SK-N-SH treated with all-trans-retinoic acid at 6 μM for 48 hours (cell line): ENCODE measurements around the gene MRPL2.

Experiments used
- ATAC-seq: fragments of 200-7000 bp; cut with Tn5 transposase; 3 replicates; pipeline ENCODE4 v1.9.1; 2020; ENCODE audit warnings: mild to moderate bottlenecking, moderate library complexity
- ARNTL ChIP-seq: fragments of 450-650 bp; formaldehyde crosslinking; IDR thresholded peaks from 2 replicates; pipeline ENCODE4 v1.5.0; 2020; ENCODE audit warnings: low read depth, mild to moderate bottlenecking, moderate library complexity, borderline replicate concordance
- BACH2 ChIP-seq: fragments of 250-450 bp; sonication (Bioruptor Pico); IDR thresholded peaks from 2 replicates; pipeline ENCODE4 v1.9.0; 2021; ENCODE audit warnings: mild to moderate bottlenecking, borderline replicate concordance
- CREB5 ChIP-seq: fragments of 250-450 bp; sonication (Bioruptor Pico); IDR thresholded peaks from 2 replicates; pipeline ENCODE4 v1.5.1; 2020; ENCODE audit warnings: low read depth, mild to moderate bottlenecking, moderate library complexity
- CSDC2 ChIP-seq: fragments of 250-450 bp; sonication (Bioruptor Pico); IDR thresholded peaks from 2 replicates; pipeline ENCODE4 v1.5.0; 2020; ENCODE audit warnings: mild to moderate bottlenecking, moderate library complexity
- CSRNP3 ChIP-seq: fragments of 250-450 bp; sonication (Bioruptor Pico); IDR thresholded peaks from 2 replicates; pipeline ENCODE4 v1.5.1; 2021; ENCODE audit warnings: mild to moderate bottlenecking, moderate library complexity
- ESRRG ChIP-seq: fragments of 250-450 bp; sonication (Bioruptor Pico); IDR thresholded peaks from 2 replicates; pipeline ENCODE4 v1.6.1; 2021; ENCODE audit warnings: mild to moderate bottlenecking
- GLIS3 ChIP-seq: fragments of 250-450 bp; sonication (Bioruptor Pico); IDR thresholded peaks from 2 replicates; pipeline ENCODE4 v1.5.0; 2020; ENCODE audit warnings: mild to moderate bottlenecking, moderate library complexity
- ISL1 ChIP-seq: fragments of 250-450 bp; sonication (Bioruptor Pico); IDR thresholded peaks from 2 replicates; pipeline ENCODE4 v2.1.2; 2022; ENCODE audit warnings: mild to moderate bottlenecking, moderate library complexity
- OSR1 ChIP-seq: fragments of 250-450 bp; sonication (Bioruptor Pico); IDR thresholded peaks from 2 replicates; pipeline ENCODE4 v1.8.0; 2022; ENCODE audit warnings: moderate library complexity, mild to moderate bottlenecking, inconsistent platforms
- PATZ1 ChIP-seq: fragments of 250-450 bp; sonication (Bioruptor Pico); IDR thresholded peaks from 2 replicates; pipeline ENCODE4 v1.8.0; 2020; ENCODE audit warnings: mild to moderate bottlenecking, moderate library complexity, borderline replicate concordance
- PPARA ChIP-seq: fragments of 250-450 bp; sonication (Bioruptor Pico); IDR thresholded peaks from 2 replicates; pipeline ENCODE4 v1.5.0; 2020; ENCODE audit warnings: mild to moderate bottlenecking, borderline replicate concordance
- RARB ChIP-seq: fragments of 250-450 bp; sonication (Bioruptor Pico); IDR thresholded peaks from 2 replicates; pipeline ENCODE4 v1.8.0; 2021; ENCODE audit warnings: mild to moderate bottlenecking, moderate library complexity
- SNAI2 ChIP-seq: fragments of 250-450 bp; sonication (Bioruptor Pico); IDR thresholded peaks from 2 replicates; pipeline ENCODE4 v1.5.0; 2020; ENCODE audit warnings: mild to moderate bottlenecking, moderate library complexity
- TCF4 ChIP-seq: fragments of 250-450 bp; sonication (Bioruptor Pico); IDR thresholded peaks from 2 replicates; pipeline ENCODE4 v1.8.0; 2021; ENCODE audit warnings: mild to moderate bottlenecking, moderate library complexity, borderline replicate concordance
- TOX ChIP-seq: fragments of 250-450 bp; sonication (Bioruptor Pico); IDR thresholded peaks from 2 replicates; pipeline ENCODE4 v1.8.0; 2021; ENCODE audit warnings: mild to moderate bottlenecking, moderate library complexity, borderline replicate concordance
- TSHZ2 ChIP-seq: fragments of 250-450 bp; sonication (Bioruptor Pico); IDR thresholded peaks from 2 replicates; pipeline ENCODE4 v1.5.0; 2020; ENCODE audit warnings: mild to moderate bottlenecking, moderate library complexity
- ZC3H10 ChIP-seq: fragments of 250-450 bp; sonication (Bioruptor Pico); IDR thresholded peaks from 2 replicates; pipeline ENCODE4 v1.5.1; 2021; ENCODE audit warnings: mild to moderate bottlenecking, moderate library complexity
- ZFP30 ChIP-seq: fragments of 450-650 bp; formaldehyde crosslinking; IDR thresholded peaks from 2 replicates; pipeline ENCODE4 v1.5.0; 2022; ENCODE audit warnings: mild to moderate bottlenecking, moderate library complexity
- ZNF565 ChIP-seq: fragments of 450-650 bp; formaldehyde crosslinking; conservative IDR thresholded peaks from 2 replicates; pipeline ENCODE4 v1.5.0; 2020; ENCODE audit warnings: low read depth, mild to moderate bottlenecking, moderate library complexity
- ZNF70 ChIP-seq: fragments of 450-650 bp; formaldehyde crosslinking; IDR thresholded peaks from 2 replicates; pipeline ENCODE4 v1.5.0; 2020; ENCODE audit warnings: mild to moderate bottlenecking, moderate library complexity
- ZNF8 ChIP-seq: fragments of 450-650 bp; formaldehyde crosslinking; IDR thresholded peaks from 2 replicates; pipeline ENCODE4 v1.5.0; 2020; ENCODE audit warnings: mild to moderate bottlenecking, moderate library complexity
- TF ChIP-seq, protein P1 (sequence below): fragments of 250-450 bp; sonication (Bioruptor Pico); IDR thresholded peaks from 2 replicates; pipeline ENCODE4 v1.8.0; 2021; ENCODE audit warnings: low read depth, mild to moderate bottlenecking, moderate library complexity, borderline replicate concordance

Gene MRPL2

GRCh38 chr6:43074847-43075669, 15.8 kb upstream of the MRPL2 start:
- ATAC-seq: no peak

GRCh38 chr6:43070028-43070632, 10.9 kb upstream of the MRPL2 start:
- TF ChIP-seq SNAI2 (CRISPR knock-in tag) (no peak), TSHZ2 (CRISPR knock-in tag) (no peak), CSDC2 (CRISPR knock-in tag) (no peak), PPARA (CRISPR knock-in tag) (no peak), OSR1 (CRISPR knock-in tag) (no peak)
- TF ChIP-seq, protein P1, sequence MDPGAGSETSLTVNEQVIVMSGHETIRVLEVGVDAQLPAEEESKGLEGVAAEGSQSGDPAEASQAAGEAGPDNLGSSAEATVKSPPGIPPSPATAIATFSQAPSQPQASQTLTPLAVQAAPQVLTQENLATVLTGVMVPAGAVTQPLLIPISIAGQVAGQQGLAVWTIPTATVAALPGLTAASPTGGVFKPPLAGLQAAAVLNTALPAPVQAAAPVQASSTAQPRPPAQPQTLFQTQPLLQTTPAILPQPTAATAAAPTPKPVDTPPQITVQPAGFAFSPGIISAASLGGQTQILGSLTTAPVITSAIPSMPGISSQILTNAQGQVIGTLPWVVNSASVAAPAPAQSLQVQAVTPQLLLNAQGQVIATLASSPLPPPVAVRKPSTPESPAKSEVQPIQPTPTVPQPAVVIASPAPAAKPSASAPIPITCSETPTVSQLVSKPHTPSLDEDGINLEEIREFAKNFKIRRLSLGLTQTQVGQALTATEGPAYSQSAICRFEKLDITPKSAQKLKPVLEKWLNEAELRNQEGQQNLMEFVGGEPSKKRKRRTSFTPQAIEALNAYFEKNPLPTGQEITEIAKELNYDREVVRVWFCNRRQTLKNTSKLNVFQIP (CRISPR knock-in tag): no peak
- ATAC-seq: peak; percentile 92

More at GRCh38 chr6:43074847-43075669, 15.8 kb upstream of the MRPL2 start:
- TF ChIP-seq ISL1 (CRISPR knock-in tag): no peak
- no peak for TF ChIP-seq ZC3H10 (CRISPR knock-in tag)
- TF ChIP-seq BACH2 (CRISPR knock-in tag): no peak
- TF ChIP-seq, protein P1 (CRISPR knock-in tag): no peak
- no peak for TF ChIP-seq TOX (CRISPR knock-in tag)
- no peak for TF ChIP-seq TCF4 (CRISPR knock-in tag)
- no peak for TF ChIP-seq ZNF8 (CRISPR knock-in tag)
- no peak for TF ChIP-seq ZNF565
- no peak for TF ChIP-seq OSR1 (CRISPR knock-in tag)
- no peak for TF ChIP-seq RARB
- TF ChIP-seq ARNTL (CRISPR knock-in tag): no peak

DNA sequence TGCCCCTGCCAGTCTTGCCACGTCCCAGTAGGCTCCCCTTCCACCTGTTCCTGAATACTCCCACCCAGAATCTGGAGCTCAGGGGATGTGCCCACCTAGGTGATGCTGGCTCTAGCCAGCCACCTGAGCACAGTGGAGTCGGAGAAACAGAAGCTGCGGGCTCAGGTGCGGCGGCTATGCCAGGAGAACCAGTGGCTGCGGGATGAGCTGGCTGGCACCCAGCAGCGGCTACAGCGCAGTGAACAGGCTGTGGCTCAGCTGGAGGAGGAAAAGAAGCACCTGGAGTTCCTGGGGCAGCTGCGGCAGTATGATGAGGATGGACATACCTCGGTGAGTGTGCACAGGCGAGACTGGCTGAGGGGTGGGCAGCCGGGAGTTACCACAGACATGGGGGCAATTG, 3.6 kb upstream of the MRPL2 start:
- ATAC-seq: no peak
- TF ChIP-seq OSR1 (CRISPR knock-in tag): no peak
- no peak for TF ChIP-seq CREB5 (CRISPR knock-in tag)
- TF ChIP-seq TCF4 (CRISPR knock-in tag): no peak
- TF ChIP-seq, protein P1 (CRISPR knock-in tag): no peak
- no peak for TF ChIP-seq ZFP30 (CRISPR knock-in tag)
- no peak for TF ChIP-seq ESRRG (CRISPR knock-in tag)
- no peak for TF ChIP-seq BACH2 (CRISPR knock-in tag)
- TF ChIP-seq ARNTL (CRISPR knock-in tag): no peak
- TF ChIP-seq ZNF70 (CRISPR knock-in tag): no peak
- TF ChIP-seq ISL1 (CRISPR knock-in tag): no peak
- no peak for TF ChIP-seq SNAI2 (CRISPR knock-in tag)
- no peak for TF ChIP-seq ZNF8 (CRISPR knock-in tag)
- TF ChIP-seq CSRNP3 (CRISPR knock-in tag): no peak
- no peak for TF ChIP-seq CSDC2 (CRISPR knock-in tag)
- no peak for TF ChIP-seq PATZ1 (CRISPR knock-in tag)
- TF ChIP-seq TOX (CRISPR knock-in tag): no peak
- TF ChIP-seq ZC3H10 (CRISPR knock-in tag): no peak
- no peak for TF ChIP-seq GLIS3 (CRISPR knock-in tag)
